GM23338 (cell line): ENCODE data around the gene KCTD2.

Experiments
- CREB1 ChIP-seq: fragments of 250-450 bp; sonication (Bioruptor Pico); IDR thresholded peaks from 2 replicates; pipeline ENCODE4 v1.5.0; 2020; ENCODE audit warnings: low read depth, mild to moderate bottlenecking, moderate library complexity
- CTCF ChIP-seq, 2 experiments: fragments of 200-600 bp in 1 of 2; sonication (generic) in 1 of 2; conservative IDR thresholded peaks; 2 replicates each; pipeline versions ENCODE4 v1.5.1 to v1.6.1; 2016 to 2017; ENCODE audit warnings: antibody characterized with exemption in 2 of 2, low read depth in 2 of 2, mild to moderate bottlenecking in 2 of 2, moderate library complexity in 1 of 2
- EZH2 ChIP-seq: fragments of 200-600 bp; sonication (generic); IDR thresholded peaks from one replicate; pipeline ENCODE4 v1.8.0; 2017; ENCODE audit warnings: antibody characterized with exemption, mild to moderate bottlenecking, low read depth; ENCODE audit not compliant: unreplicated experiment
- EZH2phosphoT487 ChIP-seq: fragments of 200-600 bp; sonication (generic); IDR thresholded peaks from one replicate; pipeline ENCODE4 v1.8.1; 2018; ENCODE audit warnings: antibody characterized with exemption; ENCODE audit not compliant: unreplicated experiment
- JUNB ChIP-seq: IDR thresholded peaks from one replicate; pipeline ENCODE4 v1.6.1; 2016; ENCODE audit warnings: antibody characterized with exemption; ENCODE audit not compliant: unreplicated experiment
- NANOG ChIP-seq: IDR thresholded peaks from 2 replicates; pipeline ENCODE4 v1.6.1; 2016; ENCODE audit warnings: antibody characterized with exemption, borderline replicate concordance
- POLR2AphosphoS5 ChIP-seq: IDR thresholded peaks from 2 replicates; pipeline ENCODE4 v1.6.1; 2016; ENCODE audit warnings: antibody characterized with exemption, low read depth
- REST ChIP-seq: IDR thresholded peaks from one replicate; pipeline ENCODE4 v1.6.1; 2018; ENCODE audit warnings: antibody characterized with exemption; ENCODE audit not compliant: unreplicated experiment
- STAT1 ChIP-seq: IDR thresholded peaks from one replicate; pipeline ENCODE4 v1.6.1; 2016; ENCODE audit warnings: antibody characterized with exemption; ENCODE audit not compliant: unreplicated experiment
- ZNF331 ChIP-seq: fragments of 250-450 bp; sonication (Bioruptor Pico); IDR thresholded peaks from 2 replicates; pipeline ENCODE4 v1.5.0; 2020; ENCODE audit warnings: low read depth, mild to moderate bottlenecking, moderate library complexity
- TF ChIP-seq, protein P1 (sequence below): IDR thresholded peaks from 2 replicates; pipeline ENCODE4 v1.6.1; 2016; ENCODE audit warnings: antibody characterized with exemption
- TF ChIP-seq, protein P2 (sequence below): fragments of 250-450 bp; sonication (Bioruptor Pico); IDR thresholded peaks from 2 replicates; pipeline ENCODE4 v1.5.0; 2020; ENCODE audit warnings: mild to moderate bottlenecking, moderate library complexity

DNA sequence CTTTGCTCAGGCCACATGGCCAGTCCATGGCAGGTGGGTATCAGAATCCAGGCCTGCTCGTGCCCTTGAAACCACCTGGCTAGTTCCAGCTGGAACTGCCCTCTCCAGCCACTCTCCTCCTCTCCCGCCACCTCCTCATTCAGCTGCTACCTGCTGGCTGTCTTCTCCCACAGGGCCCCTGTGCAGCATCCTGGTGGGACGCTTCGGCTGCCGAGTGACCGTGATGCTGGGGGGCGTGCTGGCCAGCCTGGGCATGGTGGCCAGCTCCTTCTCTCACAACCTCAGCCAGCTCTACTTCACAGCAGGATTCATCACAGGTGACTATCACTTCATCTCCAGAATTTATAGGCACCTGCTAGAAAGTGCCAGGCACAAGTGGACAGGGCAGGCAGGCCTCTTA is 50.8 kb downstream of the KCTD2 start:
- TF ChIP-seq CTCF (conservative IDR thresholded peaks at IDR 0.05; ENCODE audit: low read depth in 2 of 2) (no peak), EZH2phosphoT487 (no peak), EZH2 (no peak), REST (no peak), POLR2AphosphoS5 (no peak), CREB1 (CRISPR knock-in tag) (no peak), JUNB (no peak), NANOG (no peak), STAT1 (no peak), ZNF331 (CRISPR knock-in tag) (no peak)
- TF ChIP-seq, protein P1, sequence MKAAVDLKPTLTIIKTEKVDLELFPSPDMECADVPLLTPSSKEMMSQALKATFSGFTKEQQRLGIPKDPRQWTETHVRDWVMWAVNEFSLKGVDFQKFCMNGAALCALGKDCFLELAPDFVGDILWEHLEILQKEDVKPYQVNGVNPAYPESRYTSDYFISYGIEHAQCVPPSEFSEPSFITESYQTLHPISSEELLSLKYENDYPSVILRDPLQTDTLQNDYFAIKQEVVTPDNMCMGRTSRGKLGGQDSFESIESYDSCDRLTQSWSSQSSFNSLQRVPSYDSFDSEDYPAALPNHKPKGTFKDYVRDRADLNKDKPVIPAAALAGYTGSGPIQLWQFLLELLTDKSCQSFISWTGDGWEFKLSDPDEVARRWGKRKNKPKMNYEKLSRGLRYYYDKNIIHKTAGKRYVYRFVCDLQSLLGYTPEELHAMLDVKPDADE = no peak
- TF ChIP-seq, protein P2, sequence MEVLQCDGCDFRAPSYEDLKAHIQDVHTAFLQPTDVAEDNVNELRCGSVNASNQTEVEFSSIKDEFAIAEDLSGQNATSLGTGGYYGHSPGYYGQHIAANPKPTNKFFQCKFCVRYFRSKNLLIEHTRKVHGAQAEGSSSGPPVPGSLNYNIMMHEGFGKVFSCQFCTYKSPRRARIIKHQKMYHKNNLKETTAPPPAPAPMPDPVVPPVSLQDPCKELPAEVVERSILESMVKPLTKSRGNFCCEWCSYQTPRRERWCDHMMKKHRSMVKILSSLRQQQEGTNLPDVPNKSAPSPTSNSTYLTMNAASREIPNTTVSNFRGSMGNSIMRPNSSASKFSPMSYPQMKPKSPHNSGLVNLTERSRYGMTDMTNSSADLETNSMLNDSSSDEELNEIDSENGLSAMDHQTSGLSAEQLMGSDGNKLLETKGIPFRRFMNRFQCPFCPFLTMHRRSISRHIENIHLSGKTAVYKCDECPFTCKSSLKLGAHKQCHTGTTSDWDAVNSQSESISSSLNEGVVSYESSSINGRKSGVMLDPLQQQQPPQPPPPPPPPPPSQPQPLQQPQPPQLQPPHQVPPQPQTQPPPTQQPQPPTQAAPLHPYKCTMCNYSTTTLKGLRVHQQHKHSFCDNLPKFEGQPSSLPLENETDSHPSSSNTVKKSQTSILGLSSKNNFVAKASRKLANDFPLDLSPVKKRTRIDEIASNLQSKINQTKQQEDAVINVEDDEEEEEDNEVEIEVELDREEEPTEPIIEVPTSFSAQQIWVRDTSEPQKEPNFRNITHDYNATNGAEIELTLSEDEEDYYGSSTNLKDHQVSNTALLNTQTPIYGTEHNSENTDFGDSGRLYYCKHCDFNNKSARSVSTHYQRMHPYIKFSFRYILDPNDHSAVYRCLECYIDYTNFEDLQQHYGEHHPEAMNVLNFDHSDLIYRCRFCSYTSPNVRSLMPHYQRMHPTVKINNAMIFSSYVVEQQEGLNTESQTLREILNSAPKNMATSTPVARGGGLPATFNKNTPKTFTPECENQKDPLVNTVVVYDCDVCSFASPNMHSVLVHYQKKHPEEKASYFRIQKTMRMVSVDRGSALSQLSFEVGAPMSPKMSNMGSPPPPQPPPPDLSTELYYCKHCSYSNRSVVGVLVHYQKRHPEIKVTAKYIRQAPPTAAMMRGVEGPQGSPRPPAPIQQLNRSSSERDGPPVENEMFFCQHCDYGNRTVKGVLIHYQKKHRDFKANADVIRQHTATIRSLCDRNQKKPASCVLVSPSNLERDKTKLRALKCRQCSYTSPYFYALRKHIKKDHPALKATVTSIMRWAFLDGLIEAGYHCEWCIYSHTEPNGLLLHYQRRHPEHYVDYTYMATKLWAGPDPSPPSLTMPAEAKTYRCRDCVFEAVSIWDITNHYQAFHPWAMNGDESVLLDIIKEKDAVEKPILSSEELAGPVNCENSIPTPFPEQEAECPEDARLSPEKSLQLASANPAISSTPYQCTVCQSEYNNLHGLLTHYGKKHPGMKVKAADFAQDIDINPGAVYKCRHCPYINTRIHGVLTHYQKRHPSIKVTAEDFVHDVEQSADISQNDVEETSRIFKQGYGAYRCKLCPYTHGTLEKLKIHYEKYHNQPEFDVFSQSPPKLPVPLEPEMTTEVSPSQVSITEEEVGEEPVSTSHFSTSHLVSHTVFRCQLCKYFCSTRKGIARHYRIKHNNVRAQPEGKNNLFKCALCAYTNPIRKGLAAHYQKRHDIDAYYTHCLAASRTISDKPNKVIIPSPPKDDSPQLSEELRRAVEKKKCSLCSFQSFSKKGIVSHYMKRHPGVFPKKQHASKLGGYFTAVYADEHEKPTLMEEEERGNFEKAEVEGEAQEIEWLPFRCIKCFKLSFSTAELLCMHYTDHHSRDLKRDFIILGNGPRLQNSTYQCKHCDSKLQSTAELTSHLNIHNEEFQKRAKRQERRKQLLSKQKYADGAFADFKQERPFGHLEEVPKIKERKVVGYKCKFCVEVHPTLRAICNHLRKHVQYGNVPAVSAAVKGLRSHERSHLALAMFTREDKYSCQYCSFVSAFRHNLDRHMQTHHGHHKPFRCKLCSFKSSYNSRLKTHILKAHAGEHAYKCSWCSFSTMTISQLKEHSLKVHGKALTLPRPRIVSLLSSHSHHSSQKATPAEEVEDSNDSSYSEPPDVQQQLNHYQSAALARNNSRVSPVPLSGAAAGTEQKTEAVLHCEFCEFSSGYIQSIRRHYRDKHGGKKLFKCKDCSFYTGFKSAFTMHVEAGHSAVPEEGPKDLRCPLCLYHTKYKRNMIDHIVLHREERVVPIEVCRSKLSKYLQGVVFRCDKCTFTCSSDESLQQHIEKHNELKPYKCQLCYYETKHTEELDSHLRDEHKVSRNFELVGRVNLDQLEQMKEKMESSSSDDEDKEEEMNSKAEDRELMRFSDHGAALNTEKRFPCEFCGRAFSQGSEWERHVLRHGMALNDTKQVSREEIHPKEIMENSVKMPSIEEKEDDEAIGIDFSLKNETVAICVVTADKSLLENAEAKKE (CRISPR knock-in tag) = no peak
